K562 treated with DMSO at 1 percent for 48 hours (cell line): ENCODE measurements around the gene NKIRAS2. TPM values are rescaled to one million over a fixed set of nuclear protein-coding genes. Genes with fewer than 3 reads are reported as not detected.

ENCODE experiments used
- total RNA-seq: library from RNA; unstranded; fragments of 300-600 nt; gene quantifications from 2 replicates; pipeline ENCODE4 v1.2.3, GENCODE V29; 2022; ENCODE audit warnings: low replicate concordance; ENCODE audit errors: extremely low read depth

Gene NKIRAS2
- total RNA-seq = not detected in 2 replicates

GRCh38 chr17:42019509-42020404 lies at the start of gene NKIRAS2:
Gene NKIRAS2, plus strand, starts transcription at chr17:42020090. Its CDS starts 1,488 bp downstream, at chr17:42021578.

DNA sequence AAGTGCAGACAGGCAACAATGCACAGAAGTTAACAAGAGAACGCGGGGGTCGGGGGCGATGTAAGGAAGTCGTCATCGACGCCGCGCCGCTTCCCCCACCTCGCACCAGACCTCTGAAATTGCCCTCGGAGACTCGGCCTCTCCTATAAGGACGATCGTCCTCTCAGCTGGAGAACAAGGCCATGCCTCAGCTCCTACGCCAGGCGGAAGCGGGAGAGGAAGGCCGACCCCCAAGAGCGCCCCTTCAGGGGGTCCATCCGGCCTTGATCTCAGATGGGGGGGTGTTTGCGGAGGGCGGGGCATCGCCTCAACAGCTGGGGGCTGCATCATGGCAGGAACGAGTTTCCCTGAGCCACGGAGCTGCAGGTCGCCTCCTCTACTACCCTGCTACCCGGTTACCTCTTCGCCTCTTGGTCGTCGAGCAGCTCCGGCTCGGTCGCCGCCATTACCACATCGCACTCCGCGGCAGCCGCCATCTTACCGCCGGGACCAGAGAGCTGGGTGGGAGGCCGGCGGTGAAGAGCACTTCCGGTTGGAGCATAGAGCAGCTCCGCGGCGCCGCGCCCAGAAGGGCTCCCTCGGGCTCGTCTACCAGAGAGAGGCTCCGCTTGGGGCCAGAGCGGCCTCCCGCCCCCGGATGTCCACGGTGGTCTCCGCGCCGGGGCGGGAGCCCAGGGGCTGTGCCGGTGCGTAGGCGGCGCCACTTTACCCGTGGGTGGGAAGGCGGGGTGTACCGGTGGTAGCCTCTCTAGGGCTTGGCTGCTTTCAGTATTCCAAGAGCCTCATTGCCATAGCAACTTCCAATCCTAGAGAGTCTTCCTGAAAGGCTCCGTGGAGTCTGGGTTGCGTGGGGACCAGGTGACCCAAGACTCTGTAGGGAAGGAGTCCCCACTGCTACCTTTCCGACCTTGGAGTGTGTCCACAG lies 2.7 kb upstream of the NKIRAS2 start, which contains the start of gene DNAJC7:
DNAJC7 (minus strand) TSS at position 499 of the 925 bp plus-strand sequence; CDS start at position 476, 23 bp downstream.

DNA sequence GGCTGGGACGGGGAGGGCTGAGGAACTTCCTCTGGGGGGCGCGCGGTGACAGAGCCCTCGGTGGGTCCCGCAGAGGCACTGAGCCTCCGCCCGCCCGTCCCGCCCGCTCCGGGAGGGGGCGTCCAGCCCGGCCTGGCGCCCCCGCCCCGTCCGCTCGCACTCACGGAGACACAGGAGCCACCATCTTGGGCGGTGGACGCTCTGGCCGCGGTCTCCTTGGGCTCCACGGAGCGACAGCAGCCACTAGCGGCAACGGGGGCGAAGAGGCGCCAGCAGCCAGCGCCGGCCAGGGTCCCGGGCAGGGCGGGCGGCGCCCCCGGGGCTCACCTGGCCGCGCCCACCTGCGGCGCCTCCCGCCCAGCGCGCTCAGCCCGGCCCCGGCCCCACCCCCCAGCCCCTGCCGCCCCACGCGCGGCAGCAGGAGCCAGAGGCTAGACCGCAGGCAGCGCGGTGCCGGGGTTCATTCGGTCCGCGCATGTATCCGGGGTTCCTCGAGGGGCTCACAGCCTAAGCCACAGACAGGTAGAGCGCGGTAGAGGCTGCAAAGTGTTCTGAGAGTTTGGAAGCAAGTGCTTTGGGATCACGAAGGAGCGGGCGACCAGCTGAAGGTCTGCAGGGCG lies 30.6 kb downstream of the NKIRAS2 start, which contains the start of gene C17orf113:
C17orf113 (minus strand) TSS at position 209 of the 620 bp plus-strand sequence. CDS start 7,225 bp downstream, outside the sequence.

Other genes with a start within 250 kb of the NKIRAS2 start
- not detected in 2 replicates for gene JUP, start 233.4 kb upstream of the NKIRAS2 start, total RNA-seq
- not detected in 2 replicates for gene P3H4, start 208.1 kb upstream of the NKIRAS2 start, total RNA-seq
- gene FKBP10, start 207.1 kb upstream of the NKIRAS2 start, total RNA-seq = not detected in 2 replicates
- gene NT5C3B, start 183.9 kb upstream of the NKIRAS2 start, total RNA-seq = not detected in 2 replicates
- not detected in 2 replicates for gene KLHL10, start 182.3 kb upstream of the NKIRAS2 start, total RNA-seq
- not detected in 2 replicates for gene KLHL11, start 154.7 kb upstream of the NKIRAS2 start, total RNA-seq
- gene ACLY, start 101.1 kb upstream of the NKIRAS2 start, total RNA-seq = not detected in 2 replicates
- not detected in 2 replicates for gene ODAD4, start 89.5 kb upstream of the NKIRAS2 start, total RNA-seq
- gene CNP, start 53.3 kb upstream of the NKIRAS2 start, total RNA-seq = not detected in 2 replicates
- gene DNAJC7, start 2.7 kb upstream of the NKIRAS2 start, total RNA-seq = 468 TPM in 1 of 2 replicates, not detected in the other
- gene C17orf113, start 30.5 kb downstream of the NKIRAS2 start, total RNA-seq = not detected in 2 replicates
- gene ZNF385C, start 78.4 kb downstream of the NKIRAS2 start, total RNA-seq = not detected in 2 replicates
- gene DHX58, start 92.6 kb downstream of the NKIRAS2 start, total RNA-seq = not detected in 2 replicates
- gene KAT2A, start 101.3 kb downstream of the NKIRAS2 start, total RNA-seq = not detected in 2 replicates
- gene HSPB9, start 102.7 kb downstream of the NKIRAS2 start, total RNA-seq = not detected in 2 replicates
- gene RAB5C, start 134.9 kb downstream of the NKIRAS2 start, total RNA-seq = not detected in 2 replicates
- not detected in 2 replicates for gene KCNH4, start 161.1 kb downstream of the NKIRAS2 start, total RNA-seq
- not detected in 2 replicates for gene HCRT, start 165.4 kb downstream of the NKIRAS2 start, total RNA-seq
- gene GHDC, start 174.4 kb downstream of the NKIRAS2 start, total RNA-seq = not detected in 2 replicates